Measurements from ENCODE around the gene TFPT.
"Not testable (repeated sequence)": the region's sequence is repeated elsewhere in the genome, so short reads cannot be mapped to it uniquely, and the experiment has no call there.

The TFPT gene

DNA sequence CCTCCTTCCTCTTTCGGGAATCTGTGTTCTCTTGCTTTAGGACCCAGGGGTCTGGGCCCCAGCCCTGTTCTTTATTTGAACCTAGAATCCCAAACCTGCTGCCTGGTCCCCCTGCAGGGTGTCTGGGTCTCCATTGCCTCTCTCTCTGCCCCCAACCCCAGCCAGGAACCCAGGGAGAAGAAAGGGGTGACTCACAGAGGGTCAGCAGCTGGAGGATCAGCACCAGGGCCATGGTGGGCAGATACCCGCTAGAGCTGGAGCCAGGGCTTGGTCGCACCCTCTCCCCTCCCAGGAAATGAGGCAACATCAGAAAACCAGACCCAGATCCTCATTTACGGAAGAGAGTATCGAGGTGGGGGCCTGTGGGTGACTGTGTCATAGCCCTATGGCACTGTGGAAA, 14.9 kb downstream of the TFPT start, which contains the start of gene OSCAR:
OSCAR (minus strand) TSS at position 243 of the 400 bp plus-strand sequence; CDS start at position 232, 11 bp downstream.
- no peak for DNase-seq
- Histone ChIP-seq H3K36me3 (peaks cover 0 to 3% (median 2%) of the 10 kb centered on the region in 3 donors), H3K4me1 (peaks cover 0 to 28% (median 18%) of the 10 kb centered on the region in 4 donors), H3K27ac (no peak within 1 kb of the TSS), H3K4me3 (peak within 1 kb of the TSS in 1 of 2 donors; percentile 8), H3K27me3 (peaks cover 0 to 13% of the 10 kb centered on the region in 2 donors), H3K9me3 (no peaks in the 10 kb centered on the region)
- intact Hi-C loops (cut with DNase I; ENCODE audit: low total_unique reads), result no loop called here
- TF ChIP-seq, protein P1, sequence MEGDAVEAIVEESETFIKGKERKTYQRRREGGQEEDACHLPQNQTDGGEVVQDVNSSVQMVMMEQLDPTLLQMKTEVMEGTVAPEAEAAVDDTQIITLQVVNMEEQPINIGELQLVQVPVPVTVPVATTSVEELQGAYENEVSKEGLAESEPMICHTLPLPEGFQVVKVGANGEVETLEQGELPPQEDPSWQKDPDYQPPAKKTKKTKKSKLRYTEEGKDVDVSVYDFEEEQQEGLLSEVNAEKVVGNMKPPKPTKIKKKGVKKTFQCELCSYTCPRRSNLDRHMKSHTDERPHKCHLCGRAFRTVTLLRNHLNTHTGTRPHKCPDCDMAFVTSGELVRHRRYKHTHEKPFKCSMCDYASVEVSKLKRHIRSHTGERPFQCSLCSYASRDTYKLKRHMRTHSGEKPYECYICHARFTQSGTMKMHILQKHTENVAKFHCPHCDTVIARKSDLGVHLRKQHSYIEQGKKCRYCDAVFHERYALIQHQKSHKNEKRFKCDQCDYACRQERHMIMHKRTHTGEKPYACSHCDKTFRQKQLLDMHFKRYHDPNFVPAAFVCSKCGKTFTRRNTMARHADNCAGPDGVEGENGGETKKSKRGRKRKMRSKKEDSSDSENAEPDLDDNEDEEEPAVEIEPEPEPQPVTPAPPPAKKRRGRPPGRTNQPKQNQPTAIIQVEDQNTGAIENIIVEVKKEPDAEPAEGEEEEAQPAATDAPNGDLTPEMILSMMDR (IDR thresholded peaks at IDR 0.05), result no peak

DNA sequence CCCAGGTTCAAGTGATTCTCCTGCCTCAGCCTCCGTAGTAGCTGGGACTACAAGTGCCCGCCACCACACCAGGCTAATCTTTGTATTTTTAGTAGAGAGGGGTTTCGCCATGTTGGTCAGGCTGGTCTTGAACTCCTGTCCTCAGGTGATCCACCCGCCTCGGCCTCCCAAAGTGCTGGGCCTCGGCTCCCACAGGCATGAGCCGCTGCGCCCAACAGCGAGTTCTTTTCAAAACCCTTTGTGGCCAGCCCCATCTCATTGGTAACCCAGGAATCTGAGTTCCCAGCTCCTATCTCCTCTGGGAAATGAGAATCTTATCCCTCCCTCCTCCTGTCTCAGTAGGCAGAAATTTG, 15.6 kb downstream of the TFPT start:
- H3K27ac ChIP-seq; intact Hi-C loops (cut with DNase I; ENCODE audit: low total_unique reads): not testable (repeated sequence)

DNA sequence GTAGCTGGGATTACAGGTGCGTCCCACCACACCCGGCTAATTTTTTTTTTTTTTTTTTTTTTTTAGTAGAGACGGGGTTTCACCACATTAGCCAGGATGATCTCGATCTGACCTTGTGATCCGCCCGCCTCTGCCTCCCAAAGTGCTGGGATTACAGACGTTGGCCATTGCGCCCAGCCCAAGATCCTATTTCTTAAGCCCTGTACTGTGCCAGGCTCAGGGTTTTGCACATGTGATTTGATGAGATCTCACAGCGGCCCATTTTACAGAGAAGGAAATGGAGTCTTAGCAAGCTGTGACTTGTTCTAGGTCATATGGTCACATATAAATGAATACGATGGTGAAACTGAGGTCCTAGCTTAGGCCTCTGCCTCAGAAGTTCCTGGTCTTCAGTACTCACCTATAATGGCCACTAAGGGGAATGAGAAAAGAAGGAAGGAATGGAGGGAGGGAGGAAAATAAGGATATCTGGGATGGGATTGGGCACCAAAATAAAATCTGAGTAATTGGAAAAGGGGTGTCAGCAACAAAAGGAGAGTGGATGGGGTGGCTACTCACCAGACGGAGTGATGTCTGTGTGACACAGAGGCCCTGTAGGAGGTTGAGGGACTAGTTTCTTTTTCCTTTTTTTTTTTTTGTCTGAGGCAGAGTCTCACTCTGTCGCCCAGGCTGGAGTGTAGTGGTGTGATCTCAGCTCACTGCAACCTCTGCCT, 16.1 kb downstream of the TFPT start:
- H3K4me3 ChIP-seq, result no peak overlapping the region
- no peaks in the 10 kb centered on the region for H3K36me3 ChIP-seq
- DNase-seq, result no peak
- H3K27me3 ChIP-seq, result peaks cover 0 to 22% of the 10 kb centered on the region in 2 donors
- no peaks in the 10 kb centered on the region for H3K9me3 ChIP-seq
- peaks cover 0 to 28% (median 19%) of the 10 kb centered on the region in 4 donors for H3K4me1 ChIP-seq
- intact Hi-C loops (cut with DNase I; ENCODE audit: low total_unique reads), result no loop called here
- TF ChIP-seq, protein P1 (IDR thresholded peaks at IDR 0.05), result no peak
- H3K27ac ChIP-seq, result no peak overlapping the region

More for the DNA sequence above, 15.6 kb downstream of the TFPT start:
- Histone ChIP-seq H3K4me1 (peaks cover 0 to 31% (median 19%) of the 10 kb centered on the region in 4 donors), H3K27me3 (peaks cover 0 to 20% of the 10 kb centered on the region in 2 donors)
- DNase-seq, H3K4me3 ChIP-seq, H3K9me3 ChIP-seq, H3K36me3 ChIP-seq: not testable (repeated sequence)

DNA sequence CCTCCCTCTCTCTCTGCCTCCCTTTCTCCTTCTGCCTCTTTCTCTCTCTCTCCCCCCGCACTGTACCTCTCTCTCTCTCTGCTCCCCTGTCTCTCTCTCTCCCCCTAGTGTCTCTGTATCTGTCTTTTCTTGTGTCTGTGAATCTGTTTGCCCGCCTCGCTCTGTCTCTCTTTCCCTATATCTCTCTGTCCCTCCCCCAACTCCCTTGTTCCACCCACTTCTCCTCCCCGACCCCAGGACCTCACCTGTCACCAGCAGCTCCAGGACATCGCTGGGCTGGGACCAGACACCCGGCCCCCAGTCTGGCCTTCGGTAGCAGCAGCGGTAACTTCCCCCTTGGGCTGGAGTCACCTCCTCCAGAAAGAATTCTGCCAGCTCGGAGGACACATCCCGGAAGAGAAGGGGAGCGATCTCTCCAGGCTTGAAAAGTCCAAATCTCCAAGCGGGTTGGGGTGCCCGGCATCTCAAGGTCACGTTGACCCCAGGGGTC, 18.8 kb downstream of the TFPT start:
- H3K9me3 ChIP-seq, result no peaks in the 10 kb centered on the region
- DNase-seq, result no peak
- TF ChIP-seq, protein P1 (IDR thresholded peaks at IDR 0.05), result no peak
- peak overlapping the region in 1 of 2 donors; percentile 33 for H3K27ac ChIP-seq
- peaks cover 0 to 10% (median 9%) of the 10 kb centered on the region in 4 donors for H3K4me1 ChIP-seq
- no peaks in the 10 kb centered on the region for H3K36me3 ChIP-seq
- intact Hi-C loops (cut with DNase I; ENCODE audit: low total_unique reads), result no loop called here
- H3K4me3 ChIP-seq, result peak overlapping the region in 1 of 2 donors; percentile 49
- H3K27me3 ChIP-seq, result peaks cover 0 to 22% of the 10 kb centered on the region in 2 donors

DNA sequence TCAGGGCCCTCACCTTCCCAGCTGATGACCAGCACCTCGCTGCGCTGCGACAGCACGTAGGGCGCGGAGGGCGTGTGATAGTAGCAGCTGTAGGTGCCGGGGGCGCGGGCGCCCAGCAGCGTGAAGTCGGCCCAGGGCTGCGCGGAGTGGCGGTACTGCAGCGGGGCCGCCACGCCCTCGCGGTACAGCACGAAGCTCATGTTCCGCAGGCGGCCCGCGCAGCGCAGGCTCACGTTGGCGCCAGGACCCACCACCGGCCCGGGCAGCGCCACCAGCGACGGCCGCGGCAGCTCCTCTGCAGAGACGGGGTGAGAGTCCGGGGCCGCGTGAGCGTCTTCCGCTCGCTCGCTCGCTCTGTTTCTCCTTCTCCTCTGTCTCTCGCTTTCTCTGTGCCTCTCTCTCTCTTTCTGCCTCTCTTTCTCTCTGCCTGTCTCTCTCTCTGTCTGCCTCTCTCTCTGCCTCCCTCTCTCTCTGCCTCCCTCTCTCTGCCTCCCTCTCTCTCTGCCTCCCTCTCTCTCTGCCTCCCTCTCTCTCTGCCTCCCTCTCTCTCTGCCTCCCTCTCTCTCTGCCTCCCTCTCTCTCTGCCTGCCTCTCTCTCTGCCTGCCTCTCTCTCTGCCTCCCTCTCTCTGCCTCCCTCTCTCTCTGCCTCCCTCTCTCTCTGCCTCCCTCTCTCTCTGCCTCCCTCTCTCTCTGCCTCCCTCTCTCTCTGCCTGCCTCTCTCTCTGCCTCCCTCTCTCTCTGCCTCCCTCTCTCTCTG, 19.4 kb downstream of the TFPT start:
- H3K4me1 ChIP-seq; H3K9me3 ChIP-seq; H3K36me3 ChIP-seq; intact Hi-C loops (cut with DNase I; ENCODE audit: low total_unique reads): not testable (repeated sequence)
- H3K27ac ChIP-seq, result peak overlapping the region in 1 of 2 donors; percentile 8
- peak overlapping the region; percentile 19 to 49 for H3K4me3 ChIP-seq
- peaks cover 0 to 24% of the 10 kb centered on the region in 2 donors for H3K27me3 ChIP-seq
- peak in 1 of 2 donors; percentile 42 for DNase-seq

DNA sequence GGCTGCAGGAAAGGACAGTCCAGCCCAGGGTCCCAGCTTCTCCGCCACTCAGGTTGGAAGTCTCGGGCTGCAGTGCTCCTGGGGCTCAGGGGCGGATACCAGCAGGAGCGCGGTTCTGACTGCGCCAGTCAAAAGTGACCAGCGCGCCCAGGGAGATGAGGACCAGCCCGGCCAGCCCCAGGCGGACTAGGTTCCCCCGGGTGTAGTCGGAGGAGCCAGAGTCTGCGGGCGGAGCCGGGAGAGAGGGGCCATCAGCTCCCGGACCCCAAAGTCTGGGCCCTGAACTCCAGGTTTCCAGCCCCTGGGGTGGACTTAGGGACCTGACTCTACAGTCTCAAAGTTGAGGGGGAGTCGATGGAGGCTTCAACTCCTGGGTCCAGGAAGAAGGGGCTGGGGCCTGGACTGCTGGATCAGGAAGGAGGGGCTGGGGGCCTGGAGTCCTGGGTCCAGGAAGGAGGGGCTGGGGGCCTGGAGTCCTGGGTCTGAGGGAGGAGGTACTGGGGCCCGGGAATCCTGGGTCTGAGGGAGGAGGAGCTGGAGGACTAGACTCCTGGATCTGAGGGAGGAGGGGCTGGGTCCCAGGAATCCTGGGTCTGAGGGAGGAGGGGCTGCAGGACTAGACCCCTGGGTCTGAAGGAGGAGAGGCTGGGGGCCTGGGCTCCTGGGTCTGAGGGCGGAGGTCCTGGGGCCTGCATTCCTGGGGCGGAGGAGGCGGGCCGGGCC, 20.2 kb downstream of the TFPT start:
- no peaks in the 10 kb centered on the region for H3K36me3 ChIP-seq
- no peaks in the 10 kb centered on the region for H3K9me3 ChIP-seq
- no peak for DNase-seq
- peaks cover 0 to 10% (median 9%) of the 10 kb centered on the region in 4 donors for H3K4me1 ChIP-seq
- H3K4me3 ChIP-seq, result peak overlapping the region in 1 of 2 donors; percentile 49
- H3K27me3 ChIP-seq, result peaks cover 0 to 25% of the 10 kb centered on the region in 2 donors
- TF ChIP-seq, protein P1 (IDR thresholded peaks at IDR 0.05), result no peak
- H3K27ac ChIP-seq, result peak overlapping the region in 1 of 2 donors; percentile 8
- intact Hi-C loops (cut with DNase I; ENCODE audit: low total_unique reads), result no loop called here
